HG03025 (cell line): ENCODE data around the gene TRIM6.
"Not testable (repeated sequence)": the region's sequence is repeated elsewhere in the genome, so short reads cannot be mapped to it uniquely, and the experiment has no call there.

Experiments used
- ATAC-seq: cut with Tn5 transposase; IDR thresholded peaks from one replicate; pipeline ENCODE4 v1.9.1; 2021; ENCODE audit warnings: mild to moderate bottlenecking, moderate library complexity; ENCODE audit not compliant: unreplicated experiment, low FRiP score

TRIM6 gene

GRCh38 chr11:5603326-5603725 lies 6.9 kb downstream of the TRIM6 start:
- no peak for ATAC-seq

- ATAC-seq, result no peak
Observed at GRCh38 chr11:5604896-5605295, 8.5 kb downstream of the TRIM6 start.

- ATAC-seq, result no peak
Observed at GRCh38 chr11:5605849-5606248, 9.4 kb downstream of the TRIM6 start.

- ATAC-seq, result no peak
Observed at GRCh38 chr11:5608808-5609207, 12.4 kb downstream of the TRIM6 start.

- ATAC-seq, result no peak
Observed at GRCh38 chr11:5610446-5610845, 14.0 kb downstream of the TRIM6 start.

GRCh38 chr11:5611627-5612026 lies 15.2 kb downstream of the TRIM6 start:
- ATAC-seq, result no peak

GRCh38 chr11:5618807-5619206 lies 22.4 kb downstream of the TRIM6 start:
- ATAC-seq, result no peak

GRCh38 chr11:5620651-5621521 lies 24.4 kb downstream of the TRIM6 start:
- no peak for ATAC-seq

- ATAC-seq, result no peak
Observed at GRCh38 chr11:5621580-5621979, 25.1 kb downstream of the TRIM6 start.

- ATAC-seq, result no peak
Observed at GRCh38 chr11:5622802-5623201, 26.4 kb downstream of the TRIM6 start.

- peak; percentile 97 for ATAC-seq
Observed at GRCh38 chr11:5624489-5625279, 28.2 kb downstream of the TRIM6 start, which contains the start of gene TRIM34. Gene TRIM34, plus strand, starts transcription at chr11:5625001. Its CDS starts 7,331 bp downstream, at chr11:5632332.

GRCh38 chr11:5625281-5625680 lies 28.8 kb downstream of the TRIM6 start:
- peak; percentile 3 for ATAC-seq

GRCh38 chr11:5626196-5626595 lies 29.8 kb downstream of the TRIM6 start:
- no peak for ATAC-seq

- no peak for ATAC-seq
Observed at GRCh38 chr11:5631417-5631816, 35.0 kb downstream of the TRIM6 start.

GRCh38 chr11:5631969-5632635 lies 35.7 kb downstream of the TRIM6 start:
- ATAC-seq, result peak; percentile 98

- no peak for ATAC-seq
Observed at GRCh38 chr11:5639953-5640352, 43.5 kb downstream of the TRIM6 start.

GRCh38 chr11:5643585-5643984 lies 47.1 kb downstream of the TRIM6 start:
- ATAC-seq, result no peak

- no peak for ATAC-seq
Observed at GRCh38 chr11:5646139-5646538, 49.7 kb downstream of the TRIM6 start.

GRCh38 chr11:5655474-5655873 lies 59.0 kb downstream of the TRIM6 start:
- ATAC-seq, result no peak

- not testable (repeated sequence) for ATAC-seq
Observed at GRCh38 chr11:5656956-5657355, 60.5 kb downstream of the TRIM6 start.

GRCh38 chr11:5658318-5658717 lies 61.9 kb downstream of the TRIM6 start:
- no peak for ATAC-seq
